MM.1S (cell line): Measurements from ENCODE around the gene CEP170B.
"Not testable (repeated sequence)": the region's sequence is repeated elsewhere in the genome, so short reads cannot be mapped to it uniquely, and the experiment has no call there.

Source experiments
- DNase-seq: peaks from one replicate; pipeline ENCODE4 v3.0.0-alpha.2; 2015
- H2AFZ ChIP-seq: fragments of 300-600 bp; sonication (generic); 2 replicates; pipeline ENCODE4 v1.6.0; 2016; ENCODE audit warnings: antibody characterized with exemption, low read length
- H3F3A ChIP-seq: fragments of 300-600 bp; sonication (generic); 2 replicates; pipeline ENCODE4 v1.6.1; 2016; ENCODE audit warnings: mild to moderate bottlenecking, antibody characterized with exemption, low read length, moderate library complexity, mixed read lengths; ENCODE audit not compliant: insufficient read depth
- H3K27ac ChIP-seq: fragments of 300-600 bp; sonication (generic); 2 replicates; pipeline ENCODE4 v1.5.1; 2016; ENCODE audit warnings: mild to moderate bottlenecking, low read length
- H3K27me3 ChIP-seq: fragments of 300-600 bp; sonication (generic); replicated peaks from 2 replicates; pipeline ENCODE4 v1.6.0; 2016; ENCODE audit warnings: low read length; ENCODE audit not compliant: insufficient read depth
- H3K36me3 ChIP-seq: fragments of 300-600 bp; sonication (generic); replicated peaks from 2 replicates; pipeline ENCODE4 v1.6.1; 2016; ENCODE audit warnings: mild to moderate bottlenecking, low read length, mixed read lengths; ENCODE audit not compliant: insufficient read depth
- H3K4me1 ChIP-seq: fragments of 300-600 bp; sonication (generic); 2 replicates; pipeline ENCODE4 v1.6.1; 2016; ENCODE audit warnings: low read length, mixed read lengths
- H3K4me2 ChIP-seq: fragments of 300-600 bp; sonication (generic); 2 replicates; pipeline ENCODE4 v1.6.0; 2016; ENCODE audit warnings: low read depth, low read length
- H3K4me3 ChIP-seq: fragments of 300-600 bp; sonication (generic); 2 replicates; pipeline ENCODE4 v1.5.1; 2016; ENCODE audit warnings: low read length, mixed read lengths
- H3K79me2 ChIP-seq: fragments of 300-600 bp; sonication (generic); 2 replicates; pipeline ENCODE4 v1.6.1; 2016; ENCODE audit warnings: mixed run types, low read length, mixed read lengths
- H3K9ac ChIP-seq: fragments of 300-600 bp; sonication (generic); 2 replicates; pipeline ENCODE4 v1.6.1; 2016; ENCODE audit warnings: low read length, mixed read lengths
- H3K9me2 ChIP-seq: fragments of 300-600 bp; sonication (generic); replicated peaks from 2 replicates; pipeline ENCODE4 v1.6.1; 2016; ENCODE audit warnings: mild to moderate bottlenecking, low read length, mixed read lengths; ENCODE audit not compliant: insufficient read depth
- H3K9me3 ChIP-seq: fragments of 300-600 bp; sonication (generic); replicated peaks from 2 replicates; pipeline ENCODE4 v1.6.1; 2016; ENCODE audit warnings: mild to moderate bottlenecking, low read length, mixed read lengths; ENCODE audit not compliant: insufficient read depth
- H4K20me1 ChIP-seq: fragments of 300-600 bp; sonication (generic); 2 replicates; pipeline ENCODE4 v1.6.1; 2016; ENCODE audit warnings: mild to moderate bottlenecking, low read length, moderate library complexity, mixed read lengths; ENCODE audit not compliant: insufficient read depth

Gene CEP170B

GRCh38 chr14:104944436-104945205, 79.6 kb downstream of the CEP170B start:
- not testable (repeated sequence) for H3K9ac ChIP-seq, H3K4me1 ChIP-seq, H3K4me3 ChIP-seq, H3K27ac ChIP-seq, H3F3A ChIP-seq, H3K36me3 ChIP-seq, H3K9me2 ChIP-seq, H4K20me1 ChIP-seq, DNase-seq, H3K4me2 ChIP-seq, H2AFZ ChIP-seq, H3K79me2 ChIP-seq, H3K9me3 ChIP-seq
- H3K27me3 ChIP-seq: peaks cover 11% of the 10 kb centered on the region

DNA sequence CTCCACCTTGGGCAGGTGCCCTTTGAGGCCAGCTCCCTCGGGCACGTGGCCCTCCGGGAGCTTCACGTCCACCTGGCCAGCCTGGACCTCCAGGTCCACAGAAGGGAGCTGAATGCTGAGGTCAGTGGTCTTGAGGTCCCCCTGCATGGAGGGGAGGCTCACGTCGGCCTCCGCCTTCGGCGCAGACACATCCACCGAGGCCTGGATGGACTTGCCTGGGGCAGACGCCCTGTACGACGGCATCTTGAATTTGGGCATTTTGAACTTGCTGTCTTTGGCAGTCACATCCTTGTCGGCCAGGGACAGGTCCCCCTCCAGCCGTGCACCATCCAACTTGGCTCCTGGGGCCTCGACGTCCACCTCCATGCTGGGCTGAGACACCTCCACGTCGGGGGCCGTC, 80.2 kb downstream of the CEP170B start:
- not testable (repeated sequence) for H3F3A ChIP-seq, H3K9me3 ChIP-seq, H4K20me1 ChIP-seq, H3K79me2 ChIP-seq, H2AFZ ChIP-seq, H3K9me2 ChIP-seq, H3K27ac ChIP-seq, DNase-seq, H3K4me3 ChIP-seq, H3K4me2 ChIP-seq, H3K27me3 ChIP-seq, H3K36me3 ChIP-seq, H3K9ac ChIP-seq, H3K4me1 ChIP-seq
